Measurements from ENCODE around the gene BCL2L14.

DNA sequence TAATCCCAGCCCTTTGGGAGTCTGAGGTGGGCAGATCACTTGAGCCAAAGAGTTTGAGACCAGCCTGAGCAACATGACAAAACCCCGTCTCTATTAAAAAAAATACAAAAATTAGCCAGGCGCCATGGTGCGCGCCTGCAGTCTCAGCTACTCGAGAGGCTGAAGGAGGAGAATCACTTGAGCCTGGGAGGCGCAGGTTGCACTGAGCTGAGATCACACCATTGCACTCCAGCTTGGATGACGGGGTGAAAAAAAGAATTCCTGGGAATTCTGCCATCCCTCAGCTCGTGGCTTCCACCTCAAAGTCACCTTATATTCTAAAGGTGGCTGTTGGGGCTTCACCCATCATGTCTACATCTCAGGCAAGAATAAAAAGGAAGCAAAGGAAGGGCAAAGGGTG, 12.9 kb downstream of the BCL2L14 start:
- TF ChIP-seq EZH2phosphoT487 (IDR thresholded peaks at IDR 0.05; ENCODE audit: borderline replicate concordance, low read length) = no peak
- TF ChIP-seq, protein P1, sequence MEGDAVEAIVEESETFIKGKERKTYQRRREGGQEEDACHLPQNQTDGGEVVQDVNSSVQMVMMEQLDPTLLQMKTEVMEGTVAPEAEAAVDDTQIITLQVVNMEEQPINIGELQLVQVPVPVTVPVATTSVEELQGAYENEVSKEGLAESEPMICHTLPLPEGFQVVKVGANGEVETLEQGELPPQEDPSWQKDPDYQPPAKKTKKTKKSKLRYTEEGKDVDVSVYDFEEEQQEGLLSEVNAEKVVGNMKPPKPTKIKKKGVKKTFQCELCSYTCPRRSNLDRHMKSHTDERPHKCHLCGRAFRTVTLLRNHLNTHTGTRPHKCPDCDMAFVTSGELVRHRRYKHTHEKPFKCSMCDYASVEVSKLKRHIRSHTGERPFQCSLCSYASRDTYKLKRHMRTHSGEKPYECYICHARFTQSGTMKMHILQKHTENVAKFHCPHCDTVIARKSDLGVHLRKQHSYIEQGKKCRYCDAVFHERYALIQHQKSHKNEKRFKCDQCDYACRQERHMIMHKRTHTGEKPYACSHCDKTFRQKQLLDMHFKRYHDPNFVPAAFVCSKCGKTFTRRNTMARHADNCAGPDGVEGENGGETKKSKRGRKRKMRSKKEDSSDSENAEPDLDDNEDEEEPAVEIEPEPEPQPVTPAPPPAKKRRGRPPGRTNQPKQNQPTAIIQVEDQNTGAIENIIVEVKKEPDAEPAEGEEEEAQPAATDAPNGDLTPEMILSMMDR (conservative IDR thresholded peaks at IDR 0.05; ENCODE audit: low read depth, low read length) = no peak
- TF ChIP-seq EZH2 (IDR thresholded peaks at IDR 0.05; ENCODE audit: low read length, unreplicated experiment) = no peak
